Endodermal cell (in vitro differentiated cells): Measurements from ENCODE around the gene HPSE2. TPM values are rescaled to one million over a fixed set of nuclear protein-coding genes. Genes with fewer than 3 reads are reported as not detected.

Source experiments
- DNase-seq: peaks from one replicate; pipeline ENCODE4 v3.0.0-alpha.2; 2017
- H3K27ac ChIP-seq: 2 replicates; pipeline ENCODE4 v1.5.1; 2013; ENCODE audit warnings: mild to moderate bottlenecking, low read depth, low read length, moderate library complexity
- H3K27me3 ChIP-seq: 2 replicates; pipeline ENCODE4 v1.6.1; 2013; ENCODE audit warnings: mild to moderate bottlenecking, low read length, moderate library complexity; ENCODE audit not compliant: insufficient read depth, control insufficient read depth, poor library complexity, severe bottlenecking
- H3K36me3 ChIP-seq: 2 replicates; pipeline ENCODE4 v1.7.0; 2013; ENCODE audit warnings: mild to moderate bottlenecking, low read length, moderate library complexity; ENCODE audit not compliant: control insufficient read depth, insufficient read depth
- H3K4me1 ChIP-seq: one replicate; pipeline ENCODE4 v1.7.0; 2013; ENCODE audit warnings: low read length; ENCODE audit not compliant: control insufficient read depth, insufficient read depth
- H3K4me3 ChIP-seq: 2 replicates; pipeline ENCODE4 v1.5.1; 2013; ENCODE audit warnings: mild to moderate bottlenecking, low read length, moderate library complexity
- H3K9ac ChIP-seq: 2 replicates; pipeline ENCODE4 v1.6.1; 2013; ENCODE audit warnings: mild to moderate bottlenecking, low read length, moderate library complexity; ENCODE audit not compliant: poor library complexity, severe bottlenecking; ENCODE audit errors: extremely low read depth
- H3K9me3 ChIP-seq: 2 replicates; pipeline ENCODE4 v1.6.1; 2013; ENCODE audit warnings: mild to moderate bottlenecking, low read length, moderate library complexity; ENCODE audit not compliant: control insufficient read depth
- H3K27ac Mint-ChIP-seq: 2 replicates; pipeline ENCODE4 v1.8.0; 2020; ENCODE audit warnings: mixed read lengths
- H3K27me3 Mint-ChIP-seq: 2 replicates; pipeline ENCODE4 v1.8.0; 2021; ENCODE audit warnings: mild to moderate bottlenecking, mixed read lengths; ENCODE audit not compliant: insufficient read depth
- H3K36me3 Mint-ChIP-seq: 2 replicates; pipeline ENCODE4 v1.8.0; 2020; ENCODE audit warnings: low read depth, mixed read lengths
- H3K4me1 Mint-ChIP-seq: 2 replicates; pipeline ENCODE4 v1.8.0; 2020; ENCODE audit warnings: mixed read lengths
- H3K4me3 Mint-ChIP-seq: 2 replicates; pipeline ENCODE4 v1.8.0; 2020; ENCODE audit warnings: mild to moderate bottlenecking, moderate library complexity, mixed read lengths
- H3K9me3 Mint-ChIP-seq: 2 replicates; pipeline ENCODE4 v1.8.0; 2020; ENCODE audit warnings: mild to moderate bottlenecking, mixed read lengths
- WGBS, 2 experiments: methylation state at CpG; one replicate each; pipeline versions ENCODE4 v1.1.5 to v1.1.7; 2013; ENCODE audit warnings: missing lambda C conversion rate in 2 of 2, mixed read lengths in 1 of 2; ENCODE audit not compliant: insufficient coverage in 1 of 2, insufficient read length in 1 of 2; 5-methylcytosine and 5-hydroxymethylcytosine counted together
- total RNA-seq, 2 donors: library from RNA; stranded (reverse); fragmentation: NEBNext Ultra II Directional in 1 of 2; extraction: Animal tissue kit (Norgen Biotek cat#: 25700) in 1 of 2; gene quantifications; 2 replicates in 1 of 2; 3 replicates in 1 of 2; pipeline ENCODE4 v1.2.1, GENCODE V29; 2021
- TF ChIP-seq, protein P1 (sequence below): fragments of 200-600 bp; sonication (generic); conservative IDR thresholded peaks from 2 replicates; pipeline ENCODE4 v1.5.0; 2021; ENCODE audit warnings: antibody characterized with exemption, mild to moderate bottlenecking

HPSE2 gene
- total RNA-seq, 2 donors from 2014 or later, result 0.07 to 0.11 TPM

DNA sequence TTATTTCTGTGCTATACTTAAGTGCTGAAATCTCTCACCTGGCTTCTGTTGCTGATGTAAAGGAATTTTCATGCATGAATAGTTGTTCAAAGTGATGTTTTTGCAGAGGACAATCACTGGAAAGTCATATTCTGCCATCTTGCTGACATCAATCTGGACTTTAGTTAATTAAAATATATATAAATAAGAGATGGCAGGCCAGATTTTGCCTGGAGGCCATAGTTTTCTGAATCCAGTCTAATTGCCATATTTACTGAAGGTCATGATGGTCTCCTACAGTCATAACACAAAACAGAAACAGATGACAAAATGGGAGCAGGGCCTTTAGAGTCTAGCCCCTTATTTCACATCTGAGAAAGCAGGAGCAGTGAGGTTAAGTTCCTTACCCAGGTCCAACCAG lies 228.2 kb downstream of the HPSE2 start:
- Mint-ChIP-seq H3K36me3 (no peaks in the 10 kb centered on the region), H3K4me3 (no peak overlapping the region), H3K4me1 (peaks cover 2% of the 10 kb centered on the region), H3K9me3 (peaks cover 12% of the 10 kb centered on the region), H3K27me3 (no peaks in the 10 kb centered on the region), H3K27ac (no peak overlapping the region)
- H3K9ac ChIP-seq, result no peak overlapping the region
- peaks cover 14% of the 10 kb centered on the region for H3K9me3 ChIP-seq
- no peak for DNase-seq
- no peak overlapping the region for H3K4me3 ChIP-seq
- peaks cover 4% of the 10 kb centered on the region for H3K4me1 ChIP-seq
- H3K27ac ChIP-seq, result no peak overlapping the region
- TF ChIP-seq, protein P1, sequence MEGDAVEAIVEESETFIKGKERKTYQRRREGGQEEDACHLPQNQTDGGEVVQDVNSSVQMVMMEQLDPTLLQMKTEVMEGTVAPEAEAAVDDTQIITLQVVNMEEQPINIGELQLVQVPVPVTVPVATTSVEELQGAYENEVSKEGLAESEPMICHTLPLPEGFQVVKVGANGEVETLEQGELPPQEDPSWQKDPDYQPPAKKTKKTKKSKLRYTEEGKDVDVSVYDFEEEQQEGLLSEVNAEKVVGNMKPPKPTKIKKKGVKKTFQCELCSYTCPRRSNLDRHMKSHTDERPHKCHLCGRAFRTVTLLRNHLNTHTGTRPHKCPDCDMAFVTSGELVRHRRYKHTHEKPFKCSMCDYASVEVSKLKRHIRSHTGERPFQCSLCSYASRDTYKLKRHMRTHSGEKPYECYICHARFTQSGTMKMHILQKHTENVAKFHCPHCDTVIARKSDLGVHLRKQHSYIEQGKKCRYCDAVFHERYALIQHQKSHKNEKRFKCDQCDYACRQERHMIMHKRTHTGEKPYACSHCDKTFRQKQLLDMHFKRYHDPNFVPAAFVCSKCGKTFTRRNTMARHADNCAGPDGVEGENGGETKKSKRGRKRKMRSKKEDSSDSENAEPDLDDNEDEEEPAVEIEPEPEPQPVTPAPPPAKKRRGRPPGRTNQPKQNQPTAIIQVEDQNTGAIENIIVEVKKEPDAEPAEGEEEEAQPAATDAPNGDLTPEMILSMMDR, result no peak
- no peaks in the 10 kb centered on the region for H3K36me3 ChIP-seq
- H3K27me3 ChIP-seq, result no peaks in the 10 kb centered on the region

DNA sequence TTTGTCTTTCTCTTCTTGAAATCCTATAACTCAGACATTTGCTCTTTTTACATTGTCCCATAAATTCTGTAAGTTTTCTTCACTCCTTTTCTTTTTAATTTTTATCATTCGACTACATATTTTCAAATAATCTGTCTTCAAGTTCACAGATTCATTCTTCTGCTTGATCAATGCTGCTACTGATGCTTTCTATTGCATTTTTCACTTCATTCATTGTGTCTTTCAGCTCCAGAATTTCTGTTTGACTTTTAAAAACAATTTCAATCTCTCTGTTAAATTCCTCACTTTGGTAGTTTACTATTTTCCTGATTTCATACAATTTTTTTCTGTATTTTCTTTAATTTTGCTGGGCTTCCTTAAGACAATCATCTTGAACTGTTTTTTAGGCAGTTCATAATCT lies 230.4 kb downstream of the HPSE2 start:
- Histone ChIP-seq H3K9me3 (peaks cover 14% of the 10 kb centered on the region), H3K27ac (no peak overlapping the region), H3K4me3 (no peak overlapping the region), H3K4me1 (peaks cover under 1% of the 10 kb centered on the region), H3K27me3 (no peaks in the 10 kb centered on the region), H3K36me3 (no peaks in the 10 kb centered on the region), H3K9ac (no peak overlapping the region)
- no peak overlapping the region for H3K27ac Mint-ChIP-seq
- H3K27me3 Mint-ChIP-seq, result no peaks in the 10 kb centered on the region
- H3K4me3 Mint-ChIP-seq, result no peak overlapping the region
- TF ChIP-seq, protein P1, result no peak
- H3K4me1 Mint-ChIP-seq, result peaks cover 1% of the 10 kb centered on the region
- WGBS, 2 experiments, result 77 to 88% methylated on average over 1 of the region's 1 CpG
- H3K9me3 Mint-ChIP-seq, result peaks cover 12% of the 10 kb centered on the region
- H3K36me3 Mint-ChIP-seq, result no peaks in the 10 kb centered on the region
- no peak for DNase-seq

DNA sequence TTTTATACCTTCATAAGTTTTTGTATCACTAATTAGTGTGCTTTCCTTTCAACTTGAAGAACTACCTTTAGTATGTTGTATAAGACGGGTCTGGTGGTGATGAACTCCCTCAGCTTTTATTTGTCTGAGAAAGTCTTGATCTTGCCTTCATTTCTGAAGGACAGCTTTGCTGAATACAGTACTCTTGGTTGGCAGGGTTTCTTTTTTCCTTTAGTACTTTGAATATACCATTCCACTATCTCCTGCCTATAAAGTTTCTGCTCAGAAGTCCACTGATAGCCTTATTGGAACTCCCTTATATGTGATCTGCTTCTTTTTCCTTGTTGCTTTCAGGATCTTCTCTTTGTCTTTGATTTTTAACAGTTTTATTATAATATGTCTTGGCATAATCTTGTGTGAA lies 230.9 kb downstream of the HPSE2 start:
- no peaks in the 10 kb centered on the region for H3K36me3 Mint-ChIP-seq
- 85% methylated on average over 1 of the region's 1 CpG; no CpG with 5 or more reads in 1 of the 2 experiments for WGBS, 2 experiments
- TF ChIP-seq, protein P1, result no peak

More for the DNA sequence above, 230.9 kb downstream of the HPSE2 start:
- Histone ChIP-seq H3K4me1 (no peaks in the 10 kb centered on the region), H3K4me3 (no peak overlapping the region), H3K9me3 (peaks cover 14% of the 10 kb centered on the region), H3K9ac (no peak overlapping the region), H3K27ac (no peak overlapping the region), H3K27me3 (no peaks in the 10 kb centered on the region), H3K36me3 (no peaks in the 10 kb centered on the region)
- no peak for DNase-seq
- no peaks in the 10 kb centered on the region for H3K27me3 Mint-ChIP-seq
- peaks cover 12% of the 10 kb centered on the region for H3K9me3 Mint-ChIP-seq
- no peak overlapping the region for H3K27ac Mint-ChIP-seq
- no peaks in the 10 kb centered on the region for H3K4me1 Mint-ChIP-seq
- no peak overlapping the region for H3K4me3 Mint-ChIP-seq
